WTC11 (cell line): ENCODE measurements around the gene ZNF26. TPM values are rescaled to one million over a fixed set of nuclear protein-coding genes. Genes with fewer than 3 reads are reported as not detected.
"Not testable (repeated sequence)": the region's sequence is repeated elsewhere in the genome, so short reads cannot be mapped to it uniquely, and the experiment has no call there.

Experiments
- ATAC-seq: fragments of 200-7000 bp; cut with Tn5 transposase; 2 replicates; pipeline ENCODE4 v1.10.0; 2021; ENCODE audit warnings: mild to moderate bottlenecking, moderate library complexity
- CTCF ChIA-PET: fragments of 300-600 bp; sonication (Branson Sonifier 250); formaldehyde crosslinking; loops from one replicate; lab custom pipeline; 2021; ENCODE audit warnings: antibody characterized with exemption; lab: Charles Lee
- POLR2A ChIA-PET: fragments of 350-600 bp; sonication (Branson Sonifier 250); formaldehyde crosslinking; loops from one replicate; lab custom pipeline; 2021; ENCODE audit warnings: antibody characterized with exemption; lab: Charles Lee
- DNase-seq: peaks from one replicate; pipeline ENCODE4 v3.0.0; 2021; ENCODE audit warnings: low spot score
- H3K27ac Mint-ChIP-seq: 2 replicates; pipeline ENCODE4 v1.8.0; 2021; ENCODE audit warnings: mixed read lengths
- H3K27me3 Mint-ChIP-seq: 2 replicates; pipeline ENCODE4 v1.8.0; 2021; ENCODE audit warnings: low read depth, mild to moderate bottlenecking, moderate library complexity, mixed read lengths
- H3K36me3 Mint-ChIP-seq: 2 replicates; pipeline ENCODE4 v1.8.0; 2021; ENCODE audit warnings: mixed read lengths
- H3K4me1 Mint-ChIP-seq: 2 replicates; pipeline ENCODE4 v1.8.0; 2022; ENCODE audit warnings: mixed read lengths
- H3K4me3 Mint-ChIP-seq: 2 replicates; pipeline ENCODE4 v1.8.0; 2021; ENCODE audit warnings: mild to moderate bottlenecking, moderate library complexity, mixed read lengths
- H3K9me3 Mint-ChIP-seq: 2 replicates; pipeline ENCODE4 v1.8.0; 2021; ENCODE audit warnings: mixed read lengths
- AR ChIP-seq: fragments of 250-450 bp; sonication (Bioruptor Pico); IDR thresholded peaks from 2 replicates; pipeline ENCODE4 v1.9.0; 2021; ENCODE audit warnings: mild to moderate bottlenecking
- ARID4B ChIP-seq: sonication (generic); formaldehyde crosslinking; IDR thresholded peaks from 2 replicates; pipeline ENCODE4 v1.8.0; 2023; ENCODE audit warnings: missing genetic modification reagents, mild to moderate bottlenecking, borderline replicate concordance
- CTCF ChIP-seq: fragments of 200-600 bp; IDR thresholded peaks from 2 replicates; pipeline ENCODE4 v1.8.0; 2022; ENCODE audit warnings: antibody characterized with exemption
- ELF4 ChIP-seq: sonication (generic); formaldehyde crosslinking; IDR thresholded peaks from 2 replicates; pipeline ENCODE4 v1.8.1; 2022; ENCODE audit warnings: low read depth, mild to moderate bottlenecking, moderate library complexity, missing genetic modification reagents
- ETV6 ChIP-seq: sonication (generic); formaldehyde crosslinking; IDR thresholded peaks from 2 replicates; pipeline ENCODE4 v1.8.1; 2022; ENCODE audit warnings: mild to moderate bottlenecking, missing genetic modification reagents
- FOXP1 ChIP-seq: sonication (generic); formaldehyde crosslinking; IDR thresholded peaks from 2 replicates; pipeline ENCODE4 v1.8.0; 2022; ENCODE audit warnings: missing genetic modification reagents, mild to moderate bottlenecking, moderate library complexity, borderline replicate concordance
- FOXP4 ChIP-seq: sonication (generic); formaldehyde crosslinking; IDR thresholded peaks from 2 replicates; pipeline ENCODE4 v1.8.0; 2022; ENCODE audit warnings: mild to moderate bottlenecking, missing genetic modification reagents
- GABPB1 ChIP-seq: sonication (generic); formaldehyde crosslinking; IDR thresholded peaks from 2 replicates; pipeline ENCODE4 v1.8.1; 2023; ENCODE audit warnings: mild to moderate bottlenecking, missing genetic modification reagents
- GTF2I ChIP-seq: fragments of 250-450 bp; sonication (Bioruptor Pico); conservative IDR thresholded peaks from 2 replicates; pipeline ENCODE4 v1.4.0; 2021; ENCODE audit warnings: mild to moderate bottlenecking
- KAT7 ChIP-seq: sonication (generic); formaldehyde crosslinking; IDR thresholded peaks from 2 replicates; pipeline ENCODE4 v1.8.1; 2023; ENCODE audit warnings: missing genetic modification reagents, mild to moderate bottlenecking, borderline replicate concordance
- NFE2L1 ChIP-seq: sonication (generic); formaldehyde crosslinking; IDR thresholded peaks from 2 replicates; pipeline ENCODE4 v1.8.1; 2023; ENCODE audit warnings: missing genetic modification reagents
- PRRX2 ChIP-seq: fragments of 250-450 bp; sonication (Bioruptor Pico); IDR thresholded peaks from 2 replicates; pipeline ENCODE4 v1.8.0; 2021; ENCODE audit warnings: mild to moderate bottlenecking
- ZNF281 ChIP-seq: sonication (generic); formaldehyde crosslinking; IDR thresholded peaks from 2 replicates; pipeline ENCODE4 v1.8.0; 2023; ENCODE audit warnings: mild to moderate bottlenecking, missing genetic modification reagents
- ZNF317 ChIP-seq: sonication (generic); formaldehyde crosslinking; IDR thresholded peaks from 2 replicates; pipeline ENCODE4 v1.8.1; 2023; ENCODE audit warnings: low read depth, mild to moderate bottlenecking, moderate library complexity, missing genetic modification reagents, borderline replicate concordance
- total RNA-seq: library from RNA; stranded (reverse); gene quantifications from 3 replicates; pipeline ENCODE4 v1.2.3, GENCODE V29; 2021

The ZNF26 gene
- total RNA-seq, 1 experiment from 2014 or later: 11.9 TPM

GRCh38 chr12:132956011-132956788 lies 30.0 kb upstream of the ZNF26 start, which contains the start of gene ZNF605 (continued):
- TF ChIP-seq KAT7 (CRISPR knock-in tag): no peak
- peak; percentile 64; the same call in 1 of the 2 replicates for TF ChIP-seq GABPB1 (CRISPR knock-in tag)
- 0 out of 2 replicates have a peak, but pooled peaks have one; percentile 57 for TF ChIP-seq GTF2I (CRISPR knock-in tag)
- TF ChIP-seq FOXP1 (CRISPR knock-in tag): peak; percentile 45; the same call in 1 of the 2 replicates
- TF ChIP-seq ZNF317: no peak
- no peak for TF ChIP-seq PRRX2 (CRISPR knock-in tag)
- peak; percentile 32; the same call in 1 of the 2 replicates for TF ChIP-seq ETV6
- TF ChIP-seq FOXP4 (CRISPR knock-in tag): peak; percentile 80

GRCh38 chr12:132961790-132962189 lies 24.4 kb upstream of the ZNF26 start:
- ATAC-seq, H3K27me3 Mint-ChIP-seq, POLR2A ChIA-PET, H3K27ac Mint-ChIP-seq, H3K4me1 Mint-ChIP-seq, DNase-seq, H3K4me3 Mint-ChIP-seq, CTCF ChIA-PET: not testable (repeated sequence)
- H3K36me3 Mint-ChIP-seq: peaks cover 32% of the 10 kb centered on the region
- peaks cover 39% of the 10 kb centered on the region for H3K9me3 Mint-ChIP-seq

- H3K27ac Mint-ChIP-seq, H3K4me1 Mint-ChIP-seq, H3K27me3 Mint-ChIP-seq, POLR2A ChIA-PET, ATAC-seq, H3K4me3 Mint-ChIP-seq: not testable (repeated sequence)
- TF ChIP-seq CTCF: peak; percentile 46
- peak; percentile 75 for DNase-seq
- Mint-ChIP-seq H3K36me3 (peaks cover 35% of the 10 kb centered on the region), H3K9me3 (peaks cover 41% of the 10 kb centered on the region)
- CTCF ChIA-PET: interaction anchor here (0.7 kb wide), 1 partner anchor 9 kb away, joined by 3 read pairs; no protein-coding TSS in a partner anchor
These were observed 22.2 kb upstream of the ZNF26 start for GRCh38 chr12:132963947-132964346.

- Mint-ChIP-seq H3K9me3 (peaks cover 44% of the 10 kb centered on the region), H3K4me3 (no peak overlapping the region), H3K27me3 (peaks cover 9% of the 10 kb centered on the region), H3K4me1 (no peaks in the 10 kb centered on the region), H3K27ac (no peak overlapping the region), H3K36me3 (peaks cover 38% of the 10 kb centered on the region)
- DNase-seq: no peak
- ChIA-PET CTCF (interaction anchor here (1.0 kb wide), 1 partner anchor 215 kb away, joined by 3 read pairs; the partner anchor contains the start of gene ZNF268), POLR2A (no interaction called here)
- ATAC-seq: no peak
- no peak for TF ChIP-seq NFE2L1 (CRISPR knock-in tag)
- TF ChIP-seq ELF4 (CRISPR knock-in tag): no peak
- no peak for TF ChIP-seq GTF2I (CRISPR knock-in tag)
- TF ChIP-seq AR (CRISPR knock-in tag): no peak
- no peak for TF ChIP-seq ZNF281 (CRISPR knock-in tag)
- TF ChIP-seq ARID4B (CRISPR knock-in tag): no peak
These were observed 20.4 kb upstream of the ZNF26 start for GRCh38 chr12:132965796-132966195.
